Neural cell (in vitro differentiated cells): Measurements from ENCODE around the gene PARK7. TPM values are rescaled to one million over a fixed set of nuclear protein-coding genes. Genes with fewer than 3 reads are reported as not detected.
A peak's percentile ranks its signal among the peaks of the same experiment; 100 is the strongest.

Experiments
- H2AFZ ChIP-seq: fragments of 200-600, 300-800 bp; sonication (generic), shearing (Covaris generic); 2 replicates; pipeline ENCODE4 v1.6.0; 2014; ENCODE audit warnings: low read depth, mild to moderate bottlenecking, antibody characterized with exemption, low read length, moderate library complexity
- H3F3A ChIP-seq: fragments of 200-600 bp; shearing (Covaris generic); 2 replicates; pipeline ENCODE4 v1.6.1; 2016; ENCODE audit warnings: mild to moderate bottlenecking, moderate library complexity, mixed read lengths, antibody characterized with exemption, low read length; ENCODE audit not compliant: insufficient read depth, poor library complexity, severe bottlenecking
- H3K27ac ChIP-seq: fragments of 200-600, 300-800 bp; sonication (generic), shearing (Covaris generic); 2 replicates; pipeline ENCODE4 v1.5.1; 2014; ENCODE audit warnings: mild to moderate bottlenecking, low read length, moderate library complexity
- H3K27me3 ChIP-seq: fragments of 300-800, 200-600 bp; sonication (generic), shearing (Covaris generic); 2 replicates; pipeline ENCODE4 v1.6.0; 2014; ENCODE audit warnings: mild to moderate bottlenecking, low read depth, low read length, moderate library complexity; ENCODE audit not compliant: insufficient read depth
- H3K36me3 ChIP-seq: fragments of 300-800, 200-600 bp; sonication (generic), shearing (Covaris generic); 2 replicates; pipeline ENCODE4 v1.5.1; 2014; ENCODE audit warnings: mild to moderate bottlenecking, antibody characterized with exemption, low read length, moderate library complexity; ENCODE audit not compliant: insufficient read depth
- H3K4me2 ChIP-seq: fragments of 300-800, 200-600 bp; sonication (generic), shearing (Covaris generic); 2 replicates; pipeline ENCODE4 v1.6.0; 2014; ENCODE audit warnings: mild to moderate bottlenecking, low read length
- H3K4me3 ChIP-seq: fragments of 300-800, 200-600 bp; sonication (generic), shearing (Covaris generic); 2 replicates; pipeline ENCODE4 v1.5.1; 2014; ENCODE audit warnings: mild to moderate bottlenecking, low read length, moderate library complexity
- H3K79me2 ChIP-seq: fragments of 200-600 bp; shearing (Covaris generic); replicated peaks from 2 replicates; pipeline ENCODE4 v1.6.0; 2014; ENCODE audit warnings: mild to moderate bottlenecking, low read length, moderate library complexity; ENCODE audit not compliant: insufficient read depth
- H3K9ac ChIP-seq: fragments of 300-800, 200-600 bp; sonication (generic), shearing (Covaris generic); 2 replicates; pipeline ENCODE4 v1.6.1; 2016; ENCODE audit warnings: mild to moderate bottlenecking, low read length, mixed read lengths
- H3K9me2 ChIP-seq: fragments of 200-600 bp; shearing (Covaris generic); 2 replicates; pipeline ENCODE4 v1.6.1; 2016; ENCODE audit warnings: mild to moderate bottlenecking, low read length, mixed read lengths; ENCODE audit not compliant: insufficient read depth
- H3K9me3 ChIP-seq: fragments of 200-600, 300-800 bp; sonication (generic), shearing (Covaris generic); 2 replicates; pipeline ENCODE4 v1.6.1; 2016; ENCODE audit warnings: mild to moderate bottlenecking, mixed run types, low read length, moderate library complexity, mixed read lengths
- H4K20me1 ChIP-seq: fragments of 200-600 bp; shearing (Covaris generic); 2 replicates; pipeline ENCODE4 v1.6.1; 2016; ENCODE audit warnings: mild to moderate bottlenecking, mixed run types; ENCODE audit not compliant: insufficient read depth
- CTCF ChIP-seq: fragments of 450-650 bp; IDR thresholded peaks from 2 replicates; pipeline ENCODE4 v1.5.1; 2014; ENCODE audit warnings: antibody characterized with exemption, mild to moderate bottlenecking, moderate library complexity; ENCODE audit not compliant: poor library complexity, severe bottlenecking
- EP300 ChIP-seq: fragments of 450-650 bp; conservative IDR thresholded peaks from 2 replicates; pipeline ENCODE4 v1.6.1; 2014; ENCODE audit warnings: antibody characterized with exemption, mild to moderate bottlenecking, moderate library complexity; ENCODE audit not compliant: poor library complexity, severe bottlenecking
- EZH2 ChIP-seq: fragments of 200-600, 300-800 bp; shearing (Covaris generic), sonication (generic); IDR thresholded peaks from 2 replicates; pipeline ENCODE4 v1.6.1; 2014; ENCODE audit warnings: antibody characterized with exemption, low read length, borderline replicate concordance, mild to moderate bottlenecking; ENCODE audit not compliant: insufficient read depth, poor library complexity, severe bottlenecking
- MXI1 ChIP-seq: fragments of 450-650 bp; conservative IDR thresholded peaks from 2 replicates; pipeline ENCODE4 v1.6.1; 2014; ENCODE audit warnings: antibody characterized with exemption, mild to moderate bottlenecking; ENCODE audit not compliant: poor library complexity, severe bottlenecking
- POLR2AphosphoS5 ChIP-seq: IDR thresholded peaks from 2 replicates; pipeline ENCODE4 v1.6.1; 2012
- RAD21 ChIP-seq: fragments of 450-650 bp; conservative IDR thresholded peaks from 2 replicates; pipeline ENCODE4 v1.6.1; 2014; ENCODE audit warnings: antibody characterized with exemption, mild to moderate bottlenecking, moderate library complexity
- REST ChIP-seq: IDR thresholded peaks from 2 replicates; pipeline ENCODE4 v1.6.1; 2012; ENCODE audit warnings: borderline replicate concordance
- SMC3 ChIP-seq: fragments of 450-650 bp; conservative IDR thresholded peaks from 2 replicates; pipeline ENCODE4 v1.6.1; 2014; ENCODE audit warnings: antibody characterized with exemption, mild to moderate bottlenecking, moderate library complexity; ENCODE audit not compliant: poor library complexity
- TAF1 ChIP-seq: IDR thresholded peaks from 2 replicates; pipeline ENCODE4 v1.6.1; 2012; ENCODE audit warnings: low read depth
- polyA plus RNA-seq: library from polyadenylated mRNA; depleted of rRNA; stranded (reverse); fragments of >200 nt; gene quantifications from 2 replicates; pipeline ENCODE4 v1.2.3, GENCODE V29; 2014

Gene PARK7
- polyA plus RNA-seq, 1 donor from 2014 or later = 378 TPM

- Histone ChIP-seq H3F3A (peaks cover 3% of the 10 kb centered on the region), H2AFZ (no peak overlapping the region), H3K27ac (no peak overlapping the region), H3K9me2 (no peaks in the 10 kb centered on the region), H3K79me2 (peaks cover 58% of the 10 kb centered on the region), H3K9me3 (no peaks in the 10 kb centered on the region), H3K9ac (no peak overlapping the region), H4K20me1 (peaks cover 3% of the 10 kb centered on the region), H3K27me3 (no peaks in the 10 kb centered on the region), H3K4me3 (peak overlapping the region; percentile 68), H3K36me3 (no peaks in the 10 kb centered on the region), H3K4me2 (no peak overlapping the region)
- no peak for TF ChIP-seq EP300
- no peak for TF ChIP-seq RAD21
- TF ChIP-seq MXI1 = no peak
- no peak for TF ChIP-seq SMC3
- no peak for TF ChIP-seq EZH2
- no peak for TF ChIP-seq TAF1
- no peak for TF ChIP-seq CTCF
- no peak for TF ChIP-seq POLR2AphosphoS5
- no peak for TF ChIP-seq REST
These were observed 62.4 kb downstream of the PARK7 start for GRCh38 chr1:8023995-8024313.

- Histone ChIP-seq H2AFZ (no peak overlapping the region), H3K27ac (no peak overlapping the region), H3K79me2 (peaks cover 58% of the 10 kb centered on the region), H3K36me3 (no peaks in the 10 kb centered on the region), H3K4me2 (peak overlapping the region; percentile 65), H3K27me3 (no peaks in the 10 kb centered on the region), H3F3A (peaks cover 3% of the 10 kb centered on the region), H3K9ac (no peak overlapping the region), H3K9me2 (no peaks in the 10 kb centered on the region), H3K9me3 (no peaks in the 10 kb centered on the region), H3K4me3 (peak overlapping the region; percentile 68), H4K20me1 (peaks cover 3% of the 10 kb centered on the region)
- no peak for TF ChIP-seq REST
These were observed 62.8 kb downstream of the PARK7 start for GRCh38 chr1:8024329-8024728.
